Gastroesophageal sphincter (tissue), 3 donors: ENCODE results near the gene FOCAD.

Source experiments
- CTCF ChIP-seq, 4 experiments: fragments of 200-600 bp in 2 of 4; fragments of 450-650 bp in 2 of 4; sonication (generic) in 1 of 4; IDR thresholded peaks; one replicate each; pipeline ENCODE4 v1.5.1; 2017 to 2019; ENCODE audit warnings: antibody characterized with exemption in 4 of 4, mild to moderate bottlenecking in 2 of 4, moderate library complexity in 2 of 4
- POLR2A ChIP-seq, 2 donors: fragments of 450-650 bp; IDR thresholded peaks; one replicate each; pipeline ENCODE4 v1.6.1; 2017; ENCODE audit warnings: antibody characterized with exemption in 2 of 2, mild to moderate bottlenecking in 2 of 2, moderate library complexity in 1 of 2

GRCh38 chr9:20713172-20713571 is 29.1 kb downstream of the FOCAD start:
- no peak for TF ChIP-seq CTCF (IDR thresholded peaks at IDR 0.05)
- TF ChIP-seq POLR2A (IDR thresholded peaks at IDR 0.05), result no peak
